HepG2 (cell line): ENCODE measurements around the gene RNASE13. TPM values are rescaled to one million over a fixed set of nuclear protein-coding genes. Genes with fewer than 3 reads are reported as not detected.

Source experiments
- ELF3 ChIP-seq: IDR thresholded peaks from 2 replicates; pipeline ENCODE4 v1.6.1; 2016; ENCODE audit warnings: missing genetic modification reagents, missing compliant biosample characterization
- EP300 ChIP-seq, 3 experiments: sonication (generic) in 1 of 3; formaldehyde crosslinking in 1 of 3; IDR thresholded peaks; 2 replicates each; pipeline versions ENCODE4 v1.5.1 to v1.6.1; 2011 to 2020; ENCODE audit warnings: low read depth in 2 of 3, low read length in 2 of 3, borderline replicate concordance in 1 of 3, improper control_type of control experiment in 1 of 3, mild to moderate bottlenecking in 1 of 3, missing genetic modification reagents in 1 of 3, moderate library complexity in 1 of 3
- KAT8 ChIP-seq: IDR thresholded peaks from 2 replicates; pipeline ENCODE4 v1.6.1; 2016; ENCODE audit warnings: missing genetic modification reagents, missing compliant biosample characterization
- KDM4B ChIP-seq: sonication (generic); formaldehyde crosslinking; IDR thresholded peaks from 2 replicates; pipeline ENCODE4 v1.4.0; 2020; ENCODE audit warnings: missing genetic modification reagents
- TAF15 ChIP-seq: fragments of 200-400 bp; formaldehyde crosslinking; IDR thresholded peaks from one replicate; pipeline ENCODE4 v1.6.1; 2018; ENCODE audit warnings: mild to moderate bottlenecking, low read depth, low read length; ENCODE audit not compliant: poor library complexity, severe bottlenecking
- ZFX ChIP-seq: sonication (generic); formaldehyde crosslinking; IDR thresholded peaks from 2 replicates; pipeline ENCODE4 v1.4.0; 2020; ENCODE audit warnings: mild to moderate bottlenecking, low read depth, missing genetic modification reagents, moderate library complexity
- ZNF138 ChIP-seq: sonication (generic); formaldehyde crosslinking; IDR thresholded peaks from 2 replicates; pipeline ENCODE4 v1.5.0; 2020; ENCODE audit warnings: mild to moderate bottlenecking, low read depth, missing genetic modification reagents
- ZNF260 ChIP-seq: sonication (generic); formaldehyde crosslinking; IDR thresholded peaks from 2 replicates; pipeline ENCODE4 v1.4.0; 2020; ENCODE audit warnings: missing genetic modification reagents, low read depth, mild to moderate bottlenecking, borderline replicate concordance
- polyA plus RNA-seq, 8 experiments: library from polyadenylated mRNA; depleted of rRNA in 3 of 8; stranded (reverse) in 7 of 8; unstranded in 1 of 8; fragments of >200 nt; fragmentation: Illumina TruSeq in 4 of 8; extraction: Trizol in 4 of 8; gene quantifications; 2 replicates each; pipeline versions ENCODE4 v1.2.1 to v1.2.3, GENCODE V29; 2011 to 2016; ENCODE audit warnings: low read depth in 4 of 8, missing spikeins in 1 of 8, mixed read lengths in 1 of 8; ENCODE audit not compliant: insufficient read depth in 1 of 8
- total RNA-seq, 5 experiments: library from RNA; depleted of rRNA; stranded (reverse); fragments of >200 nt; fragmentation: Illumina TruSeq; extraction: Trizol; gene quantifications; 2 replicates each; pipeline ENCODE4 v1.2.3, GENCODE V29; 2016; ENCODE audit warnings: low read depth in 1 of 5
- TF ChIP-seq, protein P1 (sequence below): sonication (generic); formaldehyde crosslinking; IDR thresholded peaks from 2 replicates; pipeline ENCODE4 v1.4.0; 2020; ENCODE audit warnings: missing genetic modification reagents, mild to moderate bottlenecking, borderline replicate concordance
- TF ChIP-seq, protein P2 (sequence below): sonication (generic); formaldehyde crosslinking; IDR thresholded peaks from 2 replicates; pipeline ENCODE4 v1.4.0; 2020; ENCODE audit warnings: mild to moderate bottlenecking, missing genetic modification reagents
- TF ChIP-seq, protein P3 (sequence below): sonication (generic); formaldehyde crosslinking; IDR thresholded peaks from 2 replicates; pipeline ENCODE4 v1.4.0; 2020; ENCODE audit warnings: missing genetic modification reagents, mild to moderate bottlenecking, borderline replicate concordance
- TF ChIP-seq, protein P4 (sequence below): IDR thresholded peaks from 2 replicates; pipeline ENCODE4 v1.4.0; 2020; ENCODE audit warnings: mild to moderate bottlenecking, missing genetic modification reagents
- TF ChIP-seq, protein P5 (sequence below): sonication (generic); formaldehyde crosslinking; conservative IDR thresholded peaks from 2 replicates; pipeline ENCODE4 v1.4.0; 2020; ENCODE audit warnings: missing genetic modification reagents
- TF ChIP-seq, protein P6 (sequence below): sonication (generic); formaldehyde crosslinking; IDR thresholded peaks from 2 replicates; pipeline ENCODE4 v1.5.0; 2020; ENCODE audit warnings: missing genetic modification reagents

The RNASE13 gene
- total and polyA plus RNA-seq, 2 of the 13 experiments (the other 11 are each of a cell fraction or from before 2014, with no cell fraction given) = 1.0 TPM; not detected in 1

GRCh38 chr14:21053184-21054122 lies 18.8 kb upstream of the RNASE13 start (continued):
- TF ChIP-seq, protein P1, sequence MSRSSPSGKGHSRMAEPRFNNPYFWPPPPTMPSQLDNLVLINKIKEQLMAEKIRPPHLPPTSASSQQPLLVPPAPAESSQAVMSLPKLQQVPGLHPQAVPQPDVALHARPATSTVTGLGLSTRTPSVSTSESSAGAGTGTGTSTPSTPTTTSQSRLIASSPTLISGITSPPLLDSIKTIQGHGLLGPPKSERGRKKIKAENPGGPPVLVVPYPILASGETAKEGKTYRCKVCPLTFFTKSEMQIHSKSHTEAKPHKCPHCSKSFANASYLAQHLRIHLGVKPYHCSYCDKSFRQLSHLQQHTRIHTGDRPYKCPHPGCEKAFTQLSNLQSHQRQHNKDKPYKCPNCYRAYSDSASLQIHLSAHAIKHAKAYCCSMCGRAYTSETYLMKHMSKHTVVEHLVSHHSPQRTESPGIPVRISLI (CRISPR knock-in tag) = peak; percentile 59; the same call in 1 of the 2 replicates
- TF ChIP-seq, protein P2, sequence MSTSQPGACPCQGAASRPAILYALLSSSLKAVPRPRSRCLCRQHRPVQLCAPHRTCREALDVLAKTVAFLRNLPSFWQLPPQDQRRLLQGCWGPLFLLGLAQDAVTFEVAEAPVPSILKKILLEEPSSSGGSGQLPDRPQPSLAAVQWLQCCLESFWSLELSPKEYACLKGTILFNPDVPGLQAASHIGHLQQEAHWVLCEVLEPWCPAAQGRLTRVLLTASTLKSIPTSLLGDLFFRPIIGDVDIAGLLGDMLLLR (CRISPR knock-in tag) = no peak
- TF ChIP-seq, protein P3, sequence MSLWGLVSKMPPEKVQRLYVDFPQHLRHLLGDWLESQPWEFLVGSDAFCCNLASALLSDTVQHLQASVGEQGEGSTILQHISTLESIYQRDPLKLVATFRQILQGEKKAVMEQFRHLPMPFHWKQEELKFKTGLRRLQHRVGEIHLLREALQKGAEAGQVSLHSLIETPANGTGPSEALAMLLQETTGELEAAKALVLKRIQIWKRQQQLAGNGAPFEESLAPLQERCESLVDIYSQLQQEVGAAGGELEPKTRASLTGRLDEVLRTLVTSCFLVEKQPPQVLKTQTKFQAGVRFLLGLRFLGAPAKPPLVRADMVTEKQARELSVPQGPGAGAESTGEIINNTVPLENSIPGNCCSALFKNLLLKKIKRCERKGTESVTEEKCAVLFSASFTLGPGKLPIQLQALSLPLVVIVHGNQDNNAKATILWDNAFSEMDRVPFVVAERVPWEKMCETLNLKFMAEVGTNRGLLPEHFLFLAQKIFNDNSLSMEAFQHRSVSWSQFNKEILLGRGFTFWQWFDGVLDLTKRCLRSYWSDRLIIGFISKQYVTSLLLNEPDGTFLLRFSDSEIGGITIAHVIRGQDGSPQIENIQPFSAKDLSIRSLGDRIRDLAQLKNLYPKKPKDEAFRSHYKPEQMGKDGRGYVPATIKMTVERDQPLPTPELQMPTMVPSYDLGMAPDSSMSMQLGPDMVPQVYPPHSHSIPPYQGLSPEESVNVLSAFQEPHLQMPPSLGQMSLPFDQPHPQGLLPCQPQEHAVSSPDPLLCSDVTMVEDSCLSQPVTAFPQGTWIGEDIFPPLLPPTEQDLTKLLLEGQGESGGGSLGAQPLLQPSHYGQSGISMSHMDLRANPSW (CRISPR knock-in tag) = 0 out of 2 replicates have a peak, but pooled peaks have one; percentile 1
- TF ChIP-seq ZNF138 (CRISPR knock-in tag) = no peak
- TF ChIP-seq KDM4B (CRISPR knock-in tag) = no peak
- TF ChIP-seq EP300 (IDR thresholded peaks at IDR 0.05; ENCODE audit: low read depth in 2 of 2, low read length in 2 of 2) = no peak
- no peak for TF ChIP-seq EP300 (CRISPR knock-in tag; IDR thresholded peaks at IDR 0.05; ENCODE audit: borderline replicate concordance)
- 0 out of 2 replicates have a peak, but pooled peaks have one; percentile 5 for TF ChIP-seq ZFX
- TF ChIP-seq, protein P4, sequence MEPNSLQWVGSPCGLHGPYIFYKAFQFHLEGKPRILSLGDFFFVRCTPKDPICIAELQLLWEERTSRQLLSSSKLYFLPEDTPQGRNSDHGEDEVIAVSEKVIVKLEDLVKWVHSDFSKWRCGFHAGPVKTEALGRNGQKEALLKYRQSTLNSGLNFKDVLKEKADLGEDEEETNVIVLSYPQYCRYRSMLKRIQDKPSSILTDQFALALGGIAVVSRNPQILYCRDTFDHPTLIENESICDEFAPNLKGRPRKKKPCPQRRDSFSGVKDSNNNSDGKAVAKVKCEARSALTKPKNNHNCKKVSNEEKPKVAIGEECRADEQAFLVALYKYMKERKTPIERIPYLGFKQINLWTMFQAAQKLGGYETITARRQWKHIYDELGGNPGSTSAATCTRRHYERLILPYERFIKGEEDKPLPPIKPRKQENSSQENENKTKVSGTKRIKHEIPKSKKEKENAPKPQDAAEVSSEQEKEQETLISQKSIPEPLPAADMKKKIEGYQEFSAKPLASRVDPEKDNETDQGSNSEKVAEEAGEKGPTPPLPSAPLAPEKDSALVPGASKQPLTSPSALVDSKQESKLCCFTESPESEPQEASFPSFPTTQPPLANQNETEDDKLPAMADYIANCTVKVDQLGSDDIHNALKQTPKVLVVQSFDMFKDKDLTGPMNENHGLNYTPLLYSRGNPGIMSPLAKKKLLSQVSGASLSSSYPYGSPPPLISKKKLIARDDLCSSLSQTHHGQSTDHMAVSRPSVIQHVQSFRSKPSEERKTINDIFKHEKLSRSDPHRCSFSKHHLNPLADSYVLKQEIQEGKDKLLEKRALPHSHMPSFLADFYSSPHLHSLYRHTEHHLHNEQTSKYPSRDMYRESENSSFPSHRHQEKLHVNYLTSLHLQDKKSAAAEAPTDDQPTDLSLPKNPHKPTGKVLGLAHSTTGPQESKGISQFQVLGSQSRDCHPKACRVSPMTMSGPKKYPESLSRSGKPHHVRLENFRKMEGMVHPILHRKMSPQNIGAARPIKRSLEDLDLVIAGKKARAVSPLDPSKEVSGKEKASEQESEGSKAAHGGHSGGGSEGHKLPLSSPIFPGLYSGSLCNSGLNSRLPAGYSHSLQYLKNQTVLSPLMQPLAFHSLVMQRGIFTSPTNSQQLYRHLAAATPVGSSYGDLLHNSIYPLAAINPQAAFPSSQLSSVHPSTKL (CRISPR knock-in tag) = 0 out of 2 replicates have a peak, but pooled peaks have one; percentile 18
- TF ChIP-seq, protein P5, sequence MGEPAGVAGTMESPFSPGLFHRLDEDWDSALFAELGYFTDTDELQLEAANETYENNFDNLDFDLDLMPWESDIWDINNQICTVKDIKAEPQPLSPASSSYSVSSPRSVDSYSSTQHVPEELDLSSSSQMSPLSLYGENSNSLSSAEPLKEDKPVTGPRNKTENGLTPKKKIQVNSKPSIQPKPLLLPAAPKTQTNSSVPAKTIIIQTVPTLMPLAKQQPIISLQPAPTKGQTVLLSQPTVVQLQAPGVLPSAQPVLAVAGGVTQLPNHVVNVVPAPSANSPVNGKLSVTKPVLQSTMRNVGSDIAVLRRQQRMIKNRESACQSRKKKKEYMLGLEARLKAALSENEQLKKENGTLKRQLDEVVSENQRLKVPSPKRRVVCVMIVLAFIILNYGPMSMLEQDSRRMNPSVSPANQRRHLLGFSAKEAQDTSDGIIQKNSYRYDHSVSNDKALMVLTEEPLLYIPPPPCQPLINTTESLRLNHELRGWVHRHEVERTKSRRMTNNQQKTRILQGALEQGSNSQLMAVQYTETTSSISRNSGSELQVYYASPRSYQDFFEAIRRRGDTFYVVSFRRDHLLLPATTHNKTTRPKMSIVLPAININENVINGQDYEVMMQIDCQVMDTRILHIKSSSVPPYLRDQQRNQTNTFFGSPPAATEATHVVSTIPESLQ (CRISPR knock-in tag) = no peak
- TF ChIP-seq, protein P6, sequence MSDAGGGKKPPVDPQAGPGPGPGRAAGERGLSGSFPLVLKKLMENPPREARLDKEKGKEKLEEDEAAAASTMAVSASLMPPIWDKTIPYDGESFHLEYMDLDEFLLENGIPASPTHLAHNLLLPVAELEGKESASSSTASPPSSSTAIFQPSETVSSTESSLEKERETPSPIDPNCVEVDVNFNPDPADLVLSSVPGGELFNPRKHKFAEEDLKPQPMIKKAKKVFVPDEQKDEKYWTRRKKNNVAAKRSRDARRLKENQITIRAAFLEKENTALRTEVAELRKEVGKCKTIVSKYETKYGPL (CRISPR knock-in tag) = no peak
- TF ChIP-seq TAF15 = no peak
- TF ChIP-seq KAT8 (CRISPR knock-in tag) = no peak
- TF ChIP-seq ZNF260 (CRISPR knock-in tag) = no peak
- peak; percentile 35; the same call in 1 of the 2 replicates for TF ChIP-seq ELF3 (CRISPR knock-in tag)
